Activated T-cell treated with anti-CD3 and anti-CD28 coated beads, Interleukin-2, amount 50 U/mL, for 72 hours (primary cell): ENCODE results near the gene PKHD1. TPM values are rescaled to one million over a fixed set of nuclear protein-coding genes. Genes with fewer than 3 reads are reported as not detected.

Experiments
- ATAC-seq, 2 donors: fragments of 150-1000 bp; cut with Tn5 transposase; replicated peaks in 1 of 2; 2 replicates each; pipeline ENCODE4 v1.10.0; 2021; ENCODE audit warnings: moderate library complexity in 2 of 2, mild to moderate bottlenecking in 1 of 2
- DNase-seq, 2 donors: peaks; one replicate each; pipeline ENCODE4 v3.0.0; 2021 to 2022; ENCODE audit warnings: mixed read lengths in 1 of 2
- H3K27ac Mint-ChIP-seq: one replicate; pipeline ENCODE4 v1.8.0; 2022; ENCODE audit warnings: mild to moderate bottlenecking, moderate library complexity, mixed read lengths
- H3K27me3 Mint-ChIP-seq: one replicate; pipeline ENCODE4 v1.8.0; 2022; ENCODE audit warnings: low read depth, mixed read lengths
- H3K36me3 Mint-ChIP-seq, 2 donors: one replicate each; pipeline ENCODE4 v1.8.0; 2022; ENCODE audit warnings: mixed read lengths in 2 of 2, mild to moderate bottlenecking in 1 of 2; ENCODE audit not compliant: insufficient read depth in 2 of 2
- H3K4me1 Mint-ChIP-seq: one replicate; pipeline ENCODE4 v1.8.0; 2022; ENCODE audit warnings: low read depth, mixed read lengths
- H3K4me3 Mint-ChIP-seq, 2 donors: one replicate each; pipeline ENCODE4 v1.8.0; 2022; ENCODE audit warnings: mild to moderate bottlenecking in 2 of 2, mixed read lengths in 2 of 2, moderate library complexity in 2 of 2
- H3K9me3 Mint-ChIP-seq, 2 donors: one replicate each; pipeline ENCODE4 v1.8.0; 2022; ENCODE audit warnings: mixed read lengths in 2 of 2
- total RNA-seq, 2 donors: library from RNA; stranded (reverse); gene quantifications; one replicate each; pipeline ENCODE4 v1.2.3, GENCODE V29; 2022

Gene PKHD1
- total RNA-seq, 2 donors from 2014 or later, result 0.02 TPM

DNA sequence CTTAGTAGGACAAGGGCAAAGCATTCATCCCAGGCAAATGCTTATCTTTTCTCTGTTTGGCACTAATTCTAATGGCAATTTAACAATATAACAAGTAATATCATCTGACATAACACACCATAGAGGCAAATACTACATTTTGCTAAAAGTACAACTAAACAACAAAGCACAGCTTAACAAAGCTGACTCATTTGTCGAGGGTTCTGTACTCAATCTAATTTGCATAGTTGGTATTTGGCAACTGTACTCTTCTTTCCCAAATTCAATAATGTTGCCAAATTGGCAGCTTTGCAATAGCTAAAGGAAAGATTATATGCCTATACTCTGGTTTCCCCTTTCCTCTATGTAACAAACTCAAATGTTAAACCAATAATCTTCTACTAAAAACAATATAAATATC lies 461.0 kb downstream of the PKHD1 start:
- no peak overlapping the region for H3K4me3 Mint-ChIP-seq
- no peak for DNase-seq
- ATAC-seq, result no peak
- no peaks in the 10 kb centered on the region for H3K36me3 Mint-ChIP-seq
- no peaks in the 10 kb centered on the region for H3K4me1 Mint-ChIP-seq
- H3K27me3 Mint-ChIP-seq, result no peaks in the 10 kb centered on the region
- no peak overlapping the region for H3K27ac Mint-ChIP-seq
- H3K9me3 Mint-ChIP-seq, result peaks cover 0 to 2% of the 10 kb centered on the region in 2 donors

- no peak for ATAC-seq
- H3K27me3 Mint-ChIP-seq, result no peaks in the 10 kb centered on the region
These were observed 461.8 kb downstream of the PKHD1 start for GRCh38 chr6:51625566-51625965.

GRCh38 chr6:51620971-51621370 lies 466.4 kb downstream of the PKHD1 start:
- DNase-seq (no peak), ATAC-seq (no peak)
- H3K4me3 Mint-ChIP-seq, result no peak overlapping the region
- no peak overlapping the region for H3K27ac Mint-ChIP-seq
- H3K36me3 Mint-ChIP-seq, result no peaks in the 10 kb centered on the region
- peaks cover 0 to 3% of the 10 kb centered on the region in 2 donors for H3K9me3 Mint-ChIP-seq
- no peaks in the 10 kb centered on the region for H3K4me1 Mint-ChIP-seq
- H3K27me3 Mint-ChIP-seq, result no peaks in the 10 kb centered on the region

More at GRCh38 chr6:51625566-51625965, 461.8 kb downstream of the PKHD1 start:
- H3K36me3 Mint-ChIP-seq, result no peaks in the 10 kb centered on the region
- no peak overlapping the region for H3K4me3 Mint-ChIP-seq
- no peak overlapping the region for H3K27ac Mint-ChIP-seq
- DNase-seq, result no peak
- H3K9me3 Mint-ChIP-seq, result peaks cover 0 to 2% of the 10 kb centered on the region in 2 donors
- no peaks in the 10 kb centered on the region for H3K4me1 Mint-ChIP-seq

GRCh38 chr6:51619042-51619799 lies 468.2 kb downstream of the PKHD1 start:
- no peaks in the 10 kb centered on the region for H3K27me3 Mint-ChIP-seq
- H3K36me3 Mint-ChIP-seq, result no peaks in the 10 kb centered on the region

GRCh38 chr6:51618563-51618962 lies 468.9 kb downstream of the PKHD1 start:
- H3K27ac Mint-ChIP-seq, result no peak overlapping the region
- H3K36me3 Mint-ChIP-seq, result no peaks in the 10 kb centered on the region
- peaks cover 0 to 3% of the 10 kb centered on the region in 2 donors for H3K9me3 Mint-ChIP-seq
- no peaks in the 10 kb centered on the region for H3K27me3 Mint-ChIP-seq
- DNase-seq, result no peak
- H3K4me3 Mint-ChIP-seq, result no peak overlapping the region
- no peak for ATAC-seq
- no peaks in the 10 kb centered on the region for H3K4me1 Mint-ChIP-seq

More at GRCh38 chr6:51619042-51619799, 468.2 kb downstream of the PKHD1 start:
- DNase-seq (no peak), ATAC-seq (no peak)
- Mint-ChIP-seq H3K4me1 (no peaks in the 10 kb centered on the region), H3K9me3 (peaks cover 0 to 3% of the 10 kb centered on the region in 2 donors), H3K27ac (no peak overlapping the region), H3K4me3 (no peak overlapping the region)

GRCh38 chr6:51617751-51618150 lies 469.7 kb downstream of the PKHD1 start:
- Mint-ChIP-seq H3K27ac (no peak overlapping the region), H3K36me3 (no peaks in the 10 kb centered on the region), H3K4me3 (no peak overlapping the region), H3K27me3 (no peaks in the 10 kb centered on the region), H3K9me3 (peaks cover 3% of the 10 kb centered on the region in 2 donors), H3K4me1 (no peaks in the 10 kb centered on the region)
- ATAC-seq (no peak), DNase-seq (no peak)

- Mint-ChIP-seq H3K36me3 (no peaks in the 10 kb centered on the region), H3K27ac (no peak overlapping the region), H3K27me3 (no peaks in the 10 kb centered on the region), H3K9me3 (peaks cover 2 to 3% of the 10 kb centered on the region in 2 donors), H3K4me3 (no peak overlapping the region), H3K4me1 (no peaks in the 10 kb centered on the region)
- DNase-seq, result no peak
- ATAC-seq, result no peak
These were observed 471.2 kb downstream of the PKHD1 start for GRCh38 chr6:51616243-51616642.

GRCh38 chr6:51614725-51615124 lies 472.7 kb downstream of the PKHD1 start:
- H3K27ac Mint-ChIP-seq, result no peak overlapping the region
- ATAC-seq, result no peak

GRCh38 chr6:51613558-51613957 lies 473.9 kb downstream of the PKHD1 start:
- peaks cover 2 to 3% of the 10 kb centered on the region in 2 donors for H3K9me3 Mint-ChIP-seq
- H3K4me1 Mint-ChIP-seq, result no peaks in the 10 kb centered on the region
- DNase-seq (no peak), ATAC-seq (no peak)
- no peak overlapping the region for H3K4me3 Mint-ChIP-seq
- H3K27me3 Mint-ChIP-seq, result no peaks in the 10 kb centered on the region
- H3K36me3 Mint-ChIP-seq, result no peaks in the 10 kb centered on the region
- H3K27ac Mint-ChIP-seq, result no peak overlapping the region

More at GRCh38 chr6:51614725-51615124, 472.7 kb downstream of the PKHD1 start:
- Mint-ChIP-seq H3K4me3 (no peak overlapping the region), H3K36me3 (no peaks in the 10 kb centered on the region), H3K4me1 (no peaks in the 10 kb centered on the region), H3K27me3 (no peaks in the 10 kb centered on the region), H3K9me3 (peaks cover 2 to 3% of the 10 kb centered on the region in 2 donors)
- no peak for DNase-seq

- no peak for DNase-seq
- Mint-ChIP-seq H3K4me3 (no peak overlapping the region), H3K36me3 (no peaks in the 10 kb centered on the region), H3K27me3 (no peaks in the 10 kb centered on the region), H3K9me3 (peaks cover 0 to 3% of the 10 kb centered on the region in 2 donors), H3K27ac (no peak overlapping the region), H3K4me1 (no peaks in the 10 kb centered on the region)
- no peak for ATAC-seq
These were observed 478.5 kb downstream of the PKHD1 start for GRCh38 chr6:51608932-51609331.

DNA sequence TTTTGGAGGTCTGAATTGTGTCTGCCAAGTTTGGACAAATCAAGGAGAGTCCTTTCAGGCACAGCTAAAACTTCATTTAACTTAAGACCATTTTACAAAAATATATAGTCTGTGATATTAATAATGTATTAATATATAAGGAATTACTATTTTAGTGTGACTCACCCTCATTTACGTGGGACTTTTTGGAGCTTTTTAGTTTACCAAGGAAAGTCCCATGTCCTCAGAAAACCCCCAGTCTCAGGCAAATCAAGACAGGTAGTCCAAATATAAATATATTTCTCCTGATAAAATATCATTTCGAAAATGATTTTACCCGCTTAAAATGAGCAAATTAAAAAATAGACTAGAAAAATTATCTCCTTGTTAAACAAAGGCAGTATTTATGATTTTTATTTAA lies 479.0 kb downstream of the PKHD1 start:
- ATAC-seq (no peak), DNase-seq (no peak)
- no peaks in the 10 kb centered on the region for H3K27me3 Mint-ChIP-seq
- H3K4me3 Mint-ChIP-seq, result no peak overlapping the region
- H3K4me1 Mint-ChIP-seq, result no peaks in the 10 kb centered on the region
- no peaks in the 10 kb centered on the region for H3K36me3 Mint-ChIP-seq
- no peak overlapping the region for H3K27ac Mint-ChIP-seq
- peaks cover 0 to 3% of the 10 kb centered on the region in 2 donors for H3K9me3 Mint-ChIP-seq

DNA sequence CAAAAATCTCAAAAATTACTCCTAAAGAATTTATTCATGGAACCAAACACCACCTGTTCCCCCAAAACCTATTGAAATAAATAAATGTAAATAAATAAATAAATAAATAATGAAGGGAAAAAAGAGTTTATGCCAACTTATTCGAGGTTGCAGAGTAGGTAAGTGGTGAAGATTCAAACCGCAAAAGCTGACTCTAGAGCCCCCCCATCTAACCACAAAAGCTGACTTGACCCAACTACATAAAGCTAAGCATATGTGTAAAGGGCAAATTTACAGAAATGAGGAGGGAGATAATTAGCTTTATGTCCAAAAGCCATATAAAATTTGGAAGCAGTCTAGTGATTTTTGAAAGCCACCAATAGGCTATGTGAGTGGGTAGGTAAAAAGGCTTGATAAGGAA lies 486.9 kb downstream of the PKHD1 start:
- Mint-ChIP-seq H3K27ac (no peak overlapping the region), H3K4me1 (no peaks in the 10 kb centered on the region), H3K9me3 (peaks cover 2 to 13% of the 10 kb centered on the region in 2 donors), H3K4me3 (no peak overlapping the region), H3K36me3 (no peaks in the 10 kb centered on the region), H3K27me3 (no peaks in the 10 kb centered on the region)
- DNase-seq, result no peak
- no peak for ATAC-seq

DNA sequence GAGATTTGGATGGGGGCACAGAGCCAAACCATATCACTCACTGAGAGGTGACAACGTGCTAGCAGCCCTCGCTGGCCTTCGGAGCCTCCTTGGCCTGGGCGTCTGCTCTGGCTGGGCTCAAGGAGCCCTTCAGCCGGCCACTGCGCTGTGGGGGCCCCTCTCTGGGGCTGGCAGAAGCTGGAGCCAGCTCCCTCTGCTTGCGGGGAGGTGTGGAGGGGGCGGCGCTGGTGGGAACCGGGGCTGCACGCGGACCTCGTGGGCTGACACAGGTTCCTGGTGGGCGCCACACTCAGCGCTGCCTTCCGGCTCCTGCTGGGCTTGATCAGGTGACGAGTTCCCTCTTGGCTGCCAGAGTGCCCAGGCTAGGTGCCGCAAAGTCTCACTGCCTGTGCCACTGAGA lies 489.2 kb downstream of the PKHD1 start:
- H3K36me3 Mint-ChIP-seq, result no peaks in the 10 kb centered on the region
- no peak overlapping the region for H3K27ac Mint-ChIP-seq
- DNase-seq (no peak), ATAC-seq (no peak)
- H3K27me3 Mint-ChIP-seq, result no peaks in the 10 kb centered on the region
- peaks cover 4 to 15% of the 10 kb centered on the region in 2 donors for H3K9me3 Mint-ChIP-seq
- H3K4me3 Mint-ChIP-seq, result no peak overlapping the region
- no peaks in the 10 kb centered on the region for H3K4me1 Mint-ChIP-seq

DNA sequence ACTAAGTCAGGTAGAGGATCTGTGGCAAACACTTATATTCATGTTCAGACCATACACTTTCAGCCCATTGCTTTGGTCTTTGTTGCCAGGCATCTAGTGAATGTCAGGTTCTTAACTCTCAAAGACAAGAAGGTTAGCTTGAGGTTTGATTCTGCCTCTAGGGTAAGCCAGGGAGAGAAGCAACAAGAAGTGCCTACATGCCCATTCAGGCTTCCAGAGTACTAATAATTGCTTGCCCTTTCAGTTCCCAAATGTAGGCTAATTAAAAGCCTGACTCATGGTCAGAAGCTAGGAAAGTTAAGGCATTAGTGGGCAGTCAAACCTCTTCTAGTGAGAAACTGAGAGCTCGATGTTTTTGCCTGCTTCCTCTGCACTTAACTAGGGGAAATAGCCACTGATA lies 492.4 kb downstream of the PKHD1 start:
- H3K27ac Mint-ChIP-seq, result no peak overlapping the region
- no peak for ATAC-seq
- no peak for DNase-seq
- no peak overlapping the region for H3K4me3 Mint-ChIP-seq
- H3K4me1 Mint-ChIP-seq, result no peaks in the 10 kb centered on the region
- H3K9me3 Mint-ChIP-seq, result peaks cover 6 to 18% of the 10 kb centered on the region in 2 donors
- no peaks in the 10 kb centered on the region for H3K36me3 Mint-ChIP-seq
- H3K27me3 Mint-ChIP-seq, result no peaks in the 10 kb centered on the region
